Mucosa of descending colon (tissue), 3 donors: ENCODE data around the gene PDCD11. TPM values are rescaled to one million over a fixed set of nuclear protein-coding genes. Genes with fewer than 3 reads are reported as not detected.

Experiments used
- microRNA-seq: library from miRNA; unstranded; fragments of <30 nt; microRNA quantifications from one replicate; pipeline ENCODE4, GENCODE V29; 2019
- total RNA-seq, 3 donors: library from RNA; stranded (reverse); fragmentation: NEBNext Ultra II Directional in 2 of 3; extraction: Animal tissue kit (Norgen Biotek cat#: 25700) in 2 of 3; gene quantifications; one replicate each; pipeline versions ENCODE4 v1.2.1 to v1.2.4, GENCODE V29; 2021 to 2023
- donor health status: DM: no; HTN: no; CAD: no; lungs with moderate emphysema.
- donor health status: DM: no; HTN: no; CAD: no.
- donor health status: DM: no; HTN: yes; CAD: no.

The PDCD11 gene
- total RNA-seq, 3 donors from 2014 or later = 22.3 to 24.5 (median 22.7) TPM

Small RNA genes within 50 kb of the gene (microRNA-seq; reads per million reads assigned to microRNA genes)
- gene MIR1307 = 1,709 reads per million, percentile 87 among the genes with 10 or more reads in this experiment

Other genes starting within 250 kb of the PDCD11 start
- 100 to 1,000 TPM in 2 of 3 donors, 10 to 100 TPM in 1; 84.9 to 105 (median 105) TPM for gene NT5C2, start 203.4 kb upstream of the PDCD11 start, total RNA-seq
- under 1 TPM in 1 of 3 donors, not detected in 2; 0.13 TPM for gene RPEL1, start 150.7 kb upstream of the PDCD11 start, total RNA-seq
- 1 to 10 TPM in 1 of 3 donors, under 1 TPM in 2; 0.34 to 6.8 (median 0.55) TPM for gene INA, start 119.5 kb upstream of the PDCD11 start, total RNA-seq
- 10 to 100 TPM in 1 of 3 donors, 1 to 10 TPM in 2; 5.2 to 10.6 (median 5.7) TPM for gene PCGF6, start 45.5 kb upstream of the PDCD11 start, total RNA-seq
- 1 to 10 TPM; 4.1 to 7.1 (median 4.4) TPM for gene TAF5, start 28.6 kb upstream of the PDCD11 start, total RNA-seq
- gene ATP5MK, start 151 bp upstream of the PDCD11 start, total RNA-seq = 100 to 1,000 TPM; 391 to 519 (median 516) TPM
- gene CALHM2, start 55.7 kb downstream of the PDCD11 start, total RNA-seq = 10 to 100 TPM in 2 of 3 donors, 1 to 10 TPM in 1; 5.8 to 16.8 (median 12.3) TPM
- gene CALHM1, start 62.3 kb downstream of the PDCD11 start, total RNA-seq = not detected
- not detected for gene CALHM3, start 82.6 kb downstream of the PDCD11 start, total RNA-seq
- 10 to 100 TPM; 15.9 to 68.7 (median 42.9) TPM for gene NEURL1, start 97.1 kb downstream of the PDCD11 start, total RNA-seq